HUES64 (cell line): ENCODE data around the gene GP1BB.

Experiments
- H3K27ac ChIP-seq: 2 replicates; pipeline ENCODE4 v1.7.0; 2013; ENCODE audit warnings: low read depth, low read length, inconsistent platforms
- H3K27me3 ChIP-seq: 2 replicates; pipeline ENCODE4 v1.6.1; 2013; ENCODE audit warnings: mild to moderate bottlenecking, low read length; ENCODE audit not compliant: insufficient read depth
- H3K36me3 ChIP-seq: 2 replicates; pipeline ENCODE4 v1.6.1; 2013; ENCODE audit warnings: mild to moderate bottlenecking, low read length; ENCODE audit not compliant: insufficient read depth
- H3K4me1 ChIP-seq: 2 replicates; pipeline ENCODE4 v1.6.1; 2013; ENCODE audit warnings: mild to moderate bottlenecking, low read length, moderate library complexity; ENCODE audit not compliant: insufficient read depth
- H3K4me3 ChIP-seq: 2 replicates; pipeline ENCODE4 v1.5.1; 2013; ENCODE audit warnings: mild to moderate bottlenecking, low read length, moderate library complexity
- H3K9ac ChIP-seq: 2 replicates; pipeline ENCODE4 v1.6.1; 2013; ENCODE audit warnings: mild to moderate bottlenecking, low read depth, low read length
- H3K9me3 ChIP-seq: 2 replicates; pipeline ENCODE4 v1.6.1; 2013; ENCODE audit warnings: low read depth, low read length; ENCODE audit not compliant: insufficient read depth
- WGBS: fragments of 150-250, 120-280 bp; methylation state at CpG from one replicate; pipeline ENCODE4 v1.1.7; 2013; ENCODE audit warnings: missing lambda C conversion rate; 5-methylcytosine and 5-hydroxymethylcytosine counted together

GP1BB gene

GRCh38 chr22:19680911-19681862, 42.2 kb upstream of the GP1BB start:
- Histone ChIP-seq H3K27me3 (no peaks in the 10 kb centered on the region), H3K4me3 (no peak overlapping the region), H3K36me3 (no peaks in the 10 kb centered on the region), H3K9ac (no peak overlapping the region), H3K27ac (no peak overlapping the region), H3K4me1 (0 out of 2 replicates have a peak, but pooled peaks cover 7% of the 10 kb centered on the region), H3K9me3 (no peaks in the 10 kb centered on the region; the same call in 1 of the 2 replicates)
- 93% methylated on average over 11 of the region's 11 CpGs for WGBS

- H3K27ac ChIP-seq, result no peak overlapping the region
- no peaks in the 10 kb centered on the region for H3K27me3 ChIP-seq
- no peak overlapping the region for H3K4me3 ChIP-seq
- 0 out of 2 replicates have a peak, but pooled peaks cover 7% of the 10 kb centered on the region for H3K4me1 ChIP-seq
- 88% methylated on average over 6 of the region's 6 CpGs for WGBS
- H3K9ac ChIP-seq, result no peak overlapping the region
- no peaks in the 10 kb centered on the region for H3K36me3 ChIP-seq
- no peaks in the 10 kb centered on the region; the same call in 1 of the 2 replicates for H3K9me3 ChIP-seq
These were observed 41.5 kb upstream of the GP1BB start for GRCh38 chr22:19681863-19682245.

GRCh38 chr22:19686946-19687345, 36.4 kb upstream of the GP1BB start:
- H3K9ac ChIP-seq, result no peak overlapping the region
- H3K27ac ChIP-seq, result no peak overlapping the region
- no peak overlapping the region for H3K4me3 ChIP-seq
- no peaks in the 10 kb centered on the region; the same call in 1 of the 2 replicates for H3K9me3 ChIP-seq
- 89% methylated on average over 7 of the region's 7 CpGs for WGBS
- no peaks in the 10 kb centered on the region for H3K36me3 ChIP-seq
- H3K4me1 ChIP-seq, result peaks cover 17% of the 10 kb centered on the region
- no peaks in the 10 kb centered on the region for H3K27me3 ChIP-seq

- H3K4me1 ChIP-seq, result peaks cover 21% of the 10 kb centered on the region
- no peak overlapping the region for H3K27ac ChIP-seq
These were observed 35.6 kb upstream of the GP1BB start for GRCh38 chr22:19687561-19688300.

GRCh38 chr22:19688301-19689290, 34.7 kb upstream of the GP1BB start:
- Histone ChIP-seq H3K4me1 (peaks cover 21% of the 10 kb centered on the region), H3K27ac (no peak overlapping the region), H3K9me3 (no peaks in the 10 kb centered on the region; the same call in 1 of the 2 replicates), H3K4me3 (no peak overlapping the region), H3K9ac (no peak overlapping the region), H3K27me3 (no peaks in the 10 kb centered on the region), H3K36me3 (no peaks in the 10 kb centered on the region)
- WGBS, result 93% methylated on average over 21 of the region's 21 CpGs

More at GRCh38 chr22:19687561-19688300, 35.6 kb upstream of the GP1BB start:
- Histone ChIP-seq H3K27me3 (no peaks in the 10 kb centered on the region), H3K9ac (no peak overlapping the region), H3K36me3 (no peaks in the 10 kb centered on the region), H3K4me3 (no peak overlapping the region), H3K9me3 (no peaks in the 10 kb centered on the region; the same call in 1 of the 2 replicates)
- WGBS, result 81% methylated on average over 22 of the region's 22 CpGs

- H3K9me3 ChIP-seq, result no peaks in the 10 kb centered on the region
- H3K27ac ChIP-seq, result no peak overlapping the region
- no peak overlapping the region for H3K9ac ChIP-seq
- H3K36me3 ChIP-seq, result no peaks in the 10 kb centered on the region
- H3K4me3 ChIP-seq, result no peak overlapping the region
- H3K27me3 ChIP-seq, result no peaks in the 10 kb centered on the region
- WGBS, result 93% methylated on average over 15 of the region's 15 CpGs
- peaks cover 21% of the 10 kb centered on the region for H3K4me1 ChIP-seq
These were observed 33.9 kb upstream of the GP1BB start for GRCh38 chr22:19689408-19689807.

GRCh38 chr22:19691007-19691720, 32.2 kb upstream of the GP1BB start:
- Histone ChIP-seq H3K27me3 (no peaks in the 10 kb centered on the region), H3K36me3 (no peaks in the 10 kb centered on the region), H3K9ac (peak overlapping the region; percentile 4; the same call in 1 of the 2 replicates), H3K27ac (peak overlapping the region; percentile 55), H3K4me3 (peak overlapping the region; percentile 3; the same call in 1 of the 2 replicates), H3K9me3 (no peaks in the 10 kb centered on the region), H3K4me1 (peaks cover 21% of the 10 kb centered on the region)
- 76% methylated on average over 7 of the region's 9 CpGs for WGBS

GRCh38 chr22:19691721-19692341, 31.5 kb upstream of the GP1BB start:
- no peaks in the 10 kb centered on the region for H3K36me3 ChIP-seq
- H3K4me3 ChIP-seq, result peak overlapping the region; percentile 3; the same call in 1 of the 2 replicates
- no peaks in the 10 kb centered on the region for H3K9me3 ChIP-seq
- WGBS, result 17% methylated on average over 19 of the region's 19 CpGs
- no peaks in the 10 kb centered on the region for H3K27me3 ChIP-seq
- peak overlapping the region; percentile 55 for H3K27ac ChIP-seq
- H3K4me1 ChIP-seq, result peaks cover 21% of the 10 kb centered on the region
- H3K9ac ChIP-seq, result peak overlapping the region; percentile 4; the same call in 1 of the 2 replicates

GRCh38 chr22:19693581-19693980, 29.8 kb upstream of the GP1BB start:
- no peak overlapping the region for H3K27ac ChIP-seq
- no peak overlapping the region for H3K9ac ChIP-seq
- H3K9me3 ChIP-seq, result no peaks in the 10 kb centered on the region
- no peak overlapping the region for H3K4me3 ChIP-seq
- WGBS, result 94% methylated on average over 13 of the region's 14 CpGs
- no peaks in the 10 kb centered on the region for H3K36me3 ChIP-seq
- H3K27me3 ChIP-seq, result no peaks in the 10 kb centered on the region
- H3K4me1 ChIP-seq, result peaks cover 21% of the 10 kb centered on the region
